WTC11 (cell line): ENCODE measurements around the gene ACBD3. TPM values are rescaled to one million over a fixed set of nuclear protein-coding genes. Genes with fewer than 3 reads are reported as not detected.

Source experiments
- ATAC-seq: fragments of 200-7000 bp; cut with Tn5 transposase; 2 replicates; pipeline ENCODE4 v1.10.0; 2021; ENCODE audit warnings: mild to moderate bottlenecking, moderate library complexity
- CTCF ChIA-PET: fragments of 300-600 bp; sonication (Branson Sonifier 250); formaldehyde crosslinking; loops from one replicate; lab custom pipeline; 2021; ENCODE audit warnings: antibody characterized with exemption; lab: Charles Lee
- POLR2A ChIA-PET: fragments of 350-600 bp; sonication (Branson Sonifier 250); formaldehyde crosslinking; loops from one replicate; lab custom pipeline; 2021; ENCODE audit warnings: antibody characterized with exemption; lab: Charles Lee
- DNase-seq: peaks from one replicate; pipeline ENCODE4 v3.0.0; 2021; ENCODE audit warnings: low spot score
- H3K27ac Mint-ChIP-seq: 2 replicates; pipeline ENCODE4 v1.8.0; 2021; ENCODE audit warnings: mixed read lengths
- H3K27me3 Mint-ChIP-seq: 2 replicates; pipeline ENCODE4 v1.8.0; 2021; ENCODE audit warnings: low read depth, mild to moderate bottlenecking, moderate library complexity, mixed read lengths
- H3K36me3 Mint-ChIP-seq: 2 replicates; pipeline ENCODE4 v1.8.0; 2021; ENCODE audit warnings: mixed read lengths
- H3K4me1 Mint-ChIP-seq: 2 replicates; pipeline ENCODE4 v1.8.0; 2022; ENCODE audit warnings: mixed read lengths
- H3K4me3 Mint-ChIP-seq: 2 replicates; pipeline ENCODE4 v1.8.0; 2021; ENCODE audit warnings: mild to moderate bottlenecking, moderate library complexity, mixed read lengths
- H3K9me3 Mint-ChIP-seq: 2 replicates; pipeline ENCODE4 v1.8.0; 2021; ENCODE audit warnings: mixed read lengths
- ATF2 ChIP-seq: sonication (generic); formaldehyde crosslinking; IDR thresholded peaks from 2 replicates; pipeline ENCODE4 v1.8.1; 2022; ENCODE audit warnings: low read depth, missing genetic modification reagents, borderline replicate concordance
- ATF3 ChIP-seq: sonication (generic); formaldehyde crosslinking; conservative IDR thresholded peaks from 2 replicates; pipeline ENCODE4 v1.8.1; 2022; ENCODE audit warnings: mild to moderate bottlenecking, missing genetic modification reagents
- CBFB ChIP-seq: sonication (generic); formaldehyde crosslinking; IDR thresholded peaks from 2 replicates; pipeline ENCODE4 v1.8.1; 2022; ENCODE audit warnings: mild to moderate bottlenecking, low read depth, missing genetic modification reagents
- CDX4 ChIP-seq: fragments of 250-450 bp; sonication (Bioruptor Pico); IDR thresholded peaks from 2 replicates; pipeline ENCODE4 v1.9.0; 2021; ENCODE audit warnings: moderate library complexity, mild to moderate bottlenecking, inconsistent platforms, borderline replicate concordance
- CTCF ChIP-seq: fragments of 200-600 bp; IDR thresholded peaks from 2 replicates; pipeline ENCODE4 v1.8.0; 2022; ENCODE audit warnings: antibody characterized with exemption
- FOXJ3 ChIP-seq: sonication (generic); formaldehyde crosslinking; IDR thresholded peaks from 2 replicates; pipeline ENCODE4 v1.9.0; 2021; ENCODE audit warnings: missing genetic modification reagents, mild to moderate bottlenecking, borderline replicate concordance
- GABPB1 ChIP-seq: sonication (generic); formaldehyde crosslinking; IDR thresholded peaks from 2 replicates; pipeline ENCODE4 v1.8.1; 2023; ENCODE audit warnings: mild to moderate bottlenecking, missing genetic modification reagents
- HMGA2 ChIP-seq: fragments of 250-450 bp; sonication (Bioruptor Pico); IDR thresholded peaks from 2 replicates; pipeline ENCODE4 v1.4.0; 2021; ENCODE audit warnings: mild to moderate bottlenecking, moderate library complexity
- IRF2 ChIP-seq: sonication (generic); formaldehyde crosslinking; IDR thresholded peaks from 2 replicates; pipeline ENCODE4 v1.8.0; 2022; ENCODE audit warnings: low read depth, missing genetic modification reagents, borderline replicate concordance
- NFE2L1 ChIP-seq: sonication (generic); formaldehyde crosslinking; IDR thresholded peaks from 2 replicates; pipeline ENCODE4 v1.8.1; 2023; ENCODE audit warnings: missing genetic modification reagents
- TEAD4 ChIP-seq: sonication (generic); formaldehyde crosslinking; IDR thresholded peaks from 2 replicates; pipeline ENCODE4 v1.8.0; 2022; ENCODE audit warnings: mild to moderate bottlenecking, missing genetic modification reagents
- USF2 ChIP-seq: sonication (generic); formaldehyde crosslinking; IDR thresholded peaks from 2 replicates; pipeline ENCODE4 v1.8.1; 2023; ENCODE audit warnings: mild to moderate bottlenecking, missing genetic modification reagents, moderate library complexity
- ZBTB43 ChIP-seq: sonication (generic); formaldehyde crosslinking; IDR thresholded peaks from 2 replicates; pipeline ENCODE4 v1.8.1; 2023; ENCODE audit warnings: mild to moderate bottlenecking, missing genetic modification reagents
- ZNF263 ChIP-seq: sonication (generic); formaldehyde crosslinking; IDR thresholded peaks from 2 replicates; pipeline ENCODE4 v1.8.1; 2022; ENCODE audit warnings: low read depth, mild to moderate bottlenecking, moderate library complexity, missing genetic modification reagents
- ZNF317 ChIP-seq: sonication (generic); formaldehyde crosslinking; IDR thresholded peaks from 2 replicates; pipeline ENCODE4 v1.8.1; 2023; ENCODE audit warnings: low read depth, mild to moderate bottlenecking, moderate library complexity, missing genetic modification reagents, borderline replicate concordance
- total RNA-seq: library from RNA; stranded (reverse); gene quantifications from 3 replicates; pipeline ENCODE4 v1.2.3, GENCODE V29; 2021
- TF ChIP-seq, protein P1 (sequence below): sonication (generic); formaldehyde crosslinking; IDR thresholded peaks from 2 replicates; pipeline ENCODE4 v1.8.1; 2023; ENCODE audit warnings: mild to moderate bottlenecking, missing genetic modification reagents

ACBD3 gene
- total RNA-seq, 1 experiment from 2014 or later: 38.9 TPM

DNA sequence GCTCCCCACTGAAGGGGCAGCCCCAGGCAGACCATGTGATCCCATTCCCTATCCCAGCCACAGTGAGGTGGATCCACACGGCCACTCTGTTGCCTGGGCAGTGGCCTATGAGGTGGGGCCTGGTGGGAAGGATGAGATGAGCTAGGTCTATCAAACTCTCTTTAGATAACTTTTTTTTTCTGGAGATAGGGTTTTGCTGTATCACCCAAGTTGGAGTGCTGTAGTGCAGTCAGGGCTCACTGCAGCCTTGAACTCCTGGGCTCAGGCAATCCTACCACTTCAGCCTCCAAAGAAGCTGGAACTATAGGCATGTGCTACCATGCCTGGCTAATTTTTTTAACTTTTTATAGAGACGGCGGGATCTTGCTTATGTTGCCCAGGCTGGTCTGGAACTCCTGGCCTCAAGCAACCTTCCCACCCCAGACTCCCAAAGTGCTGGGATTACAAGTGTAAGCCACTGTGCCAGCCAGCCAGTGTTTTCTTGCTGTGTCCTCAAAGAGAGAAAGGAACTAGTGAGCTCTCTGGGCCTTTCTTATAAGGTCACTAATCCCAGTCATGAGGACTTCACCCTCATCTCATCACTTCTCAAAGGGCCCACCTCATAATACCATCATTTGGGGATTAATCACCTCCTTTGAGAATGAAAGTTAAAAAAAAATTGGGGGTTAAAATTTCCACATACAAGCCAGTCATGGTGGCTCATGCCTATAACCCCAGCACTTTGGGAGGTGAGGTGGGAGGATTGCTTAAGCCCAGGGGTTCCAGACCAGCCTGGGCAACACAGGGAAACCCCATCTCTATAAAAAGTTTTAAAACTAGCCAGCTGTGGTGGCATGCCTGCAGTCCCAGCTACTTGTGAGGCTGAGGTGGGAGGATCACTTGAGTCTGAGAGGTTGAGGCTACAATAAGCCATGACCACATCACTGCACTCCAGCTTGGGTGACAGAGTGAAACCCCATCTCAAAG lies 87.4 kb downstream of the ACBD3 start (continued):
- no peak for TF ChIP-seq ATF2

- H3K4me3 Mint-ChIP-seq: no peak overlapping the region
- ATAC-seq (no peak), DNase-seq (no peak)
- CTCF ChIA-PET: interaction anchor here (1.1 to 5.2 kb wide), 4 partner anchors 22 to 235 kb away, joined by 3 to 23 read pairs (median 8); no protein-coding TSS in a partner anchor
- no peak for TF ChIP-seq ZNF263 (CRISPR knock-in tag)
- no peak for TF ChIP-seq ATF3 (CRISPR knock-in tag)
- no peak for TF ChIP-seq CTCF
- TF ChIP-seq IRF2 (CRISPR knock-in tag): no peak
- no peak for TF ChIP-seq CDX4 (CRISPR knock-in tag)
- TF ChIP-seq ZNF317: no peak
- no peak for TF ChIP-seq CBFB
- TF ChIP-seq, protein P1, sequence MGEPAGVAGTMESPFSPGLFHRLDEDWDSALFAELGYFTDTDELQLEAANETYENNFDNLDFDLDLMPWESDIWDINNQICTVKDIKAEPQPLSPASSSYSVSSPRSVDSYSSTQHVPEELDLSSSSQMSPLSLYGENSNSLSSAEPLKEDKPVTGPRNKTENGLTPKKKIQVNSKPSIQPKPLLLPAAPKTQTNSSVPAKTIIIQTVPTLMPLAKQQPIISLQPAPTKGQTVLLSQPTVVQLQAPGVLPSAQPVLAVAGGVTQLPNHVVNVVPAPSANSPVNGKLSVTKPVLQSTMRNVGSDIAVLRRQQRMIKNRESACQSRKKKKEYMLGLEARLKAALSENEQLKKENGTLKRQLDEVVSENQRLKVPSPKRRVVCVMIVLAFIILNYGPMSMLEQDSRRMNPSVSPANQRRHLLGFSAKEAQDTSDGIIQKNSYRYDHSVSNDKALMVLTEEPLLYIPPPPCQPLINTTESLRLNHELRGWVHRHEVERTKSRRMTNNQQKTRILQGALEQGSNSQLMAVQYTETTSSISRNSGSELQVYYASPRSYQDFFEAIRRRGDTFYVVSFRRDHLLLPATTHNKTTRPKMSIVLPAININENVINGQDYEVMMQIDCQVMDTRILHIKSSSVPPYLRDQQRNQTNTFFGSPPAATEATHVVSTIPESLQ (CRISPR knock-in tag): no peak
- TF ChIP-seq USF2 (CRISPR knock-in tag): no peak
- no peak for TF ChIP-seq ZBTB43 (CRISPR knock-in tag)
- TF ChIP-seq TEAD4: no peak
- TF ChIP-seq NFE2L1 (CRISPR knock-in tag): no peak
- TF ChIP-seq GABPB1: no peak
- no peak for TF ChIP-seq FOXJ3 (CRISPR knock-in tag)
- TF ChIP-seq HMGA2 (CRISPR knock-in tag): no peak
- TF ChIP-seq, all 79 proteins: peak for 0
- Mint-ChIP-seq H3K4me1 (peaks cover 25% of the 10 kb centered on the region), H3K9me3 (no peaks in the 10 kb centered on the region), H3K27me3 (peaks cover 19% of the 10 kb centered on the region), H3K36me3 (no peaks in the 10 kb centered on the region), H3K27ac (no peak overlapping the region)
- POLR2A ChIA-PET: no interaction called here
Observed at GRCh38 chr1:226097866-226098625, 88.5 kb downstream of the ACBD3 start.
